OCI-LY7 (cell line): ENCODE data around the gene AOPEP. TPM values are rescaled to one million over a fixed set of nuclear protein-coding genes. Genes with fewer than 3 reads are reported as not detected.

Source experiments
- BruUV-seq: library from RNA; stranded (reverse); fragments of 400-500 nt; replicated peaks from 2 replicates; lab custom pipeline; 2021; lab: Mats Ljungman, UMichigan
- CTCF ChIA-PET: fragments of 300-600 bp; sonication (Branson Sonifier 250); formaldehyde crosslinking; loops from one replicate; lab custom pipeline; 2022; ENCODE audit warnings: antibody characterized with exemption; ENCODE audit not compliant: unreplicated experiment; lab: Charles Lee
- POLR2A ChIA-PET: fragments of 300-600 bp; sonication (Branson Sonifier 250); formaldehyde crosslinking; loops from one replicate; lab custom pipeline; 2022; ENCODE audit warnings: antibody characterized with exemption; lab: Charles Lee
- DNase-seq: peaks from one replicate; pipeline ENCODE4 v3.0.0-alpha.2; 2015; ENCODE audit warnings: low spot score
- H2AFZ ChIP-seq: fragments of 200-600 bp; sonication (generic), shearing (Covaris generic); 2 replicates; pipeline ENCODE4 v1.6.1; 2014; ENCODE audit warnings: mild to moderate bottlenecking, antibody characterized with exemption, low read length, moderate library complexity
- H3K27ac ChIP-seq: fragments of 200-600 bp; sonication (generic); 2 replicates; pipeline ENCODE4 v1.5.1; 2014; ENCODE audit warnings: mixed run types, low read depth, mild to moderate bottlenecking, moderate library complexity, low read length, inconsistent platforms; ENCODE audit not compliant: poor library complexity, severe bottlenecking
- H3K36me3 ChIP-seq: fragments of 200-600 bp; sonication (generic); 2 replicates; pipeline ENCODE4 v1.6.1; 2014; ENCODE audit warnings: mild to moderate bottlenecking, antibody characterized with exemption, low read length, moderate library complexity, mixed read lengths; ENCODE audit not compliant: insufficient read depth
- H3K4me1 ChIP-seq: fragments of 200-600 bp; sonication (generic); 2 replicates; pipeline ENCODE4 v1.5.1; 2014; ENCODE audit warnings: mild to moderate bottlenecking, low read length; ENCODE audit not compliant: insufficient read depth, poor library complexity, severe bottlenecking
- H3K4me2 ChIP-seq: fragments of 200-600 bp; sonication (generic); 2 replicates; pipeline ENCODE4 v1.6.1; 2014; ENCODE audit warnings: mild to moderate bottlenecking, low read length
- H3K4me3 ChIP-seq: fragments of 200-600 bp; sonication (generic); 2 replicates; pipeline ENCODE4 v1.5.1; 2014; ENCODE audit warnings: mild to moderate bottlenecking, low read depth, low read length; ENCODE audit not compliant: poor library complexity, severe bottlenecking
- H3K79me2 ChIP-seq: fragments of 200-600 bp; sonication (generic); 2 replicates; pipeline ENCODE4 v1.6.1; 2016; ENCODE audit warnings: low read depth, mild to moderate bottlenecking, low read length, moderate library complexity, mixed read lengths; ENCODE audit not compliant: insufficient read depth
- H3K9me2 ChIP-seq: fragments of 200-600 bp; sonication (generic); 2 replicates; pipeline ENCODE4 v1.6.1; 2016; ENCODE audit warnings: mild to moderate bottlenecking, low read length, mixed read lengths; ENCODE audit not compliant: insufficient read depth
- H3K9me3 ChIP-seq: fragments of 200-600 bp; sonication (generic); 2 replicates; pipeline ENCODE4 v1.6.1; 2014; ENCODE audit warnings: mild to moderate bottlenecking, mixed run types, low read length, mixed read lengths
- H4K20me1 ChIP-seq: fragments of 200-600 bp; sonication (generic); 2 replicates; pipeline ENCODE4 v1.6.1; 2014; ENCODE audit warnings: mild to moderate bottlenecking, antibody characterized with exemption, low read length, moderate library complexity, mixed read lengths; ENCODE audit not compliant: insufficient read depth
- CTCF ChIP-seq: fragments of 200-600 bp; sonication (generic); conservative IDR thresholded peaks from 2 replicates; pipeline ENCODE4 v1.5.1; 2014; ENCODE audit warnings: mild to moderate bottlenecking, antibody characterized with exemption, low read length, moderate library complexity, mixed read lengths
- EZH2phosphoT487 ChIP-seq: fragments of 200-600 bp; sonication (generic); IDR thresholded peaks from 2 replicates; pipeline ENCODE4 v1.6.1; 2018; ENCODE audit warnings: low read depth, borderline replicate concordance, mild to moderate bottlenecking, mixed run types, antibody characterized with exemption, low read length, moderate library complexity, mixed read lengths
- intact Hi-C: fragments of 100-400 bp; cut with micrococcal nuclease; formaldehyde crosslinking; loops from one replicate; pipeline ENCODE4 v1.10.0; 2022; ENCODE audit not compliant: unreplicated experiment
- total RNA-seq, 2 experiments: library from RNA; depleted of rRNA in 1 of 2; stranded (reverse); fragments of >200 nt in 1 of 2; shearing (Covaris generic) in 1 of 2; gene quantifications; 2 replicates each; pipeline ENCODE4 v1.2.3, GENCODE V29; 2014 to 2022

Gene AOPEP
- total RNA-seq, 2 experiments from 2014 or later = 17.3 to 24.3 TPM

GRCh38 chr9:94892675-94893074 lies 166.2 kb downstream of the AOPEP start:
- ChIA-PET POLR2A (interaction anchor here (1.1 kb wide), 1 partner anchor 11 kb away, joined by 3 read pairs; no protein-coding TSS in a partner anchor), CTCF (no interaction called here)
- no peaks in the 10 kb centered on the region for H3K9me2 ChIP-seq
- H3K36me3 ChIP-seq = no peaks in the 10 kb centered on the region; the same call in 1 of the 2 replicates
- H3K4me2 ChIP-seq = no peak overlapping the region
- no peaks in the 10 kb centered on the region for H4K20me1 ChIP-seq
- no peak overlapping the region for H3K27ac ChIP-seq
- TF ChIP-seq EZH2phosphoT487 (no peak), CTCF (no peak)
- H3K79me2 ChIP-seq = no peaks in the 10 kb centered on the region
- no peaks in the 10 kb centered on the region for H3K4me1 ChIP-seq
- H3K9me3 ChIP-seq = peaks cover 15% of the 10 kb centered on the region
- no peak overlapping the region for H2AFZ ChIP-seq
- intact Hi-C loops = loop anchor here (5.0 kb wide), 1 partner anchor 160 kb away; no protein-coding TSS in a partner anchor
- DNase-seq = no peak
- H3K4me3 ChIP-seq = no peak overlapping the region
- no TSS peak for BruUV-seq

- no peak overlapping the region for H2AFZ ChIP-seq
- no peak for TF ChIP-seq EZH2phosphoT487
- TF ChIP-seq CTCF = no peak
- ChIA-PET CTCF (no interaction called here), POLR2A (interaction anchor here (0.6 kb wide), 1 partner anchor 82 kb away, joined by 3 read pairs; no protein-coding TSS in a partner anchor)
- intact Hi-C loops = loop anchor here (2.0 to 5.0 kb wide), 2 partner anchors 33 to 158 kb away; no protein-coding TSS in a partner anchor
- BruUV-seq = no TSS peak
- no peaks in the 10 kb centered on the region for H3K79me2 ChIP-seq
- no peaks in the 10 kb centered on the region; the same call in 1 of the 2 replicates for H3K36me3 ChIP-seq
- H3K4me3 ChIP-seq = no peak overlapping the region
- H3K9me3 ChIP-seq = peaks cover 15% of the 10 kb centered on the region
- H3K9me2 ChIP-seq = no peaks in the 10 kb centered on the region
- H3K4me1 ChIP-seq = no peaks in the 10 kb centered on the region
- no peak for DNase-seq
- H3K27ac ChIP-seq = no peak overlapping the region
- H3K4me2 ChIP-seq = no peak overlapping the region
- H4K20me1 ChIP-seq = no peaks in the 10 kb centered on the region
Observed at GRCh38 chr9:94894094-94894699, 167.7 kb downstream of the AOPEP start.

GRCh38 chr9:94895668-94896067 lies 169.2 kb downstream of the AOPEP start:
- H3K36me3 ChIP-seq = no peaks in the 10 kb centered on the region
- intact Hi-C loops = loop anchor here (2.0 kb wide), 1 partner anchor 35 kb away; no protein-coding TSS in a partner anchor
- peaks cover 11% of the 10 kb centered on the region for H3K9me3 ChIP-seq
- H3K4me1 ChIP-seq = no peaks in the 10 kb centered on the region
- H3K9me2 ChIP-seq = no peaks in the 10 kb centered on the region
- no peak overlapping the region for H3K27ac ChIP-seq
- ChIA-PET POLR2A (interaction anchor here (0.6 kb wide), 1 partner anchor 63 kb away, joined by 3 read pairs; no protein-coding TSS in a partner anchor), CTCF (no interaction called here)
- DNase-seq = no peak
- no peak overlapping the region for H3K4me3 ChIP-seq
- no peaks in the 10 kb centered on the region for H4K20me1 ChIP-seq
- no TSS peak for BruUV-seq
- TF ChIP-seq CTCF (no peak), EZH2phosphoT487 (no peak)
- H2AFZ ChIP-seq = no peak overlapping the region
- no peak overlapping the region for H3K4me2 ChIP-seq
- no peaks in the 10 kb centered on the region for H3K79me2 ChIP-seq
